Measurements from ENCODE around the gene ITIH4.

The ITIH4 gene

DNA sequence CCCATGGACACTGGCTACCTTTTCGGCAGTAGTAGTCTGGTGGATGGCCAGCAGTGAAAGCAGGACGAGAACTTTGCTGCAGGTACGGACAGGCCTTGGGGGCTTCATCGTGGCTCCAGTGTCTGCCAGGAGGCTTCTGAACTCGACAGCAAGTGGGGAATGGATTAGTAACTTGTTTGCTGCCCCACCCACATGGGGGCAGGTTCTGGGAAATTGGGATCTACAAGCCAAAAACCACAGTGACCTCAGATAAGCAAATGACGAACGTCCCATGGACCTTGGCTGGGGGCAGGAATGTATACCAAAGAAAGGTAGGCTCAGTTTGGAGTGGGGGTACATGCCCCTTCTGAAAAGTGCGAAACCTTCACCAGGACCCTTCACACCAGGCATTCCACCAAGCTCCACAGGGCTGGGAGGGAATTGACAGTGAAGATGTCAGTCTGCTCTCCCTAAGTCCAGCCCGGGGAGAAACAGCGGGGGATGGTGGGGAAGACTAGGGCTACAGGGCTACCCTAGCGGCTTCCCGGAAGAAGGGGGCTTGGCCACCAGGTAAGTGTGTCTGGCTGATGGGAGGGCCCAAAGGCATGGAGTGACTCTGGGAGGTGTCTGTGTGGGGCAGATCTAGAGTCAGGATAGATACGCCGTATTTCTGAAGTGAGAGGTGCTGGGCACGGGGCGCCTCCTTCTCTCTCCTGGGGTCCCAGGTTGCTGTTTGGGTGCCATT lies at the start of gene ITIH4:
Gene ITIH4 (minus strand): TSS at position 138 of the 724 bp plus-strand sequence. CDS start 30 bp downstream, at position 108.
- DNase-seq: no peak

DNA sequence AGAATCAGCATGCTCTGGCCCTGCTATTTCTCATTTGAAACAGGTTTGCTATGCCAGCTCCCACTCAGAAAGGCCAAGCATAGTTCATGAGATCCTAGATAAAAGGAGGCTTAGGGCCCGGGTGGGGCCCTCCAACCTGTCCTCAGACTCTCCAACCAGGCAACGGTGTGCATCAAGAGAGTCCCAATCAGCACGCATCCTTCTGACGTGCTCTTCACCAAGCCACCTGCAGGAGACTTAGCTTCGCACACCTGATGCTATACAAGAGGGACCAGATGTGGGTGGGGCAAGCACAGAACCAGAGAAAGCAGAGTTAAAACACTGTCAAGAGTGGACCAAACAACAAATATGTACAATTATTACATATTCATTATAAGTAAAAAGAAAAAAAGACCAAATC lies 49.6 kb upstream of the ITIH4 start:
- no peak for DNase-seq

DNA sequence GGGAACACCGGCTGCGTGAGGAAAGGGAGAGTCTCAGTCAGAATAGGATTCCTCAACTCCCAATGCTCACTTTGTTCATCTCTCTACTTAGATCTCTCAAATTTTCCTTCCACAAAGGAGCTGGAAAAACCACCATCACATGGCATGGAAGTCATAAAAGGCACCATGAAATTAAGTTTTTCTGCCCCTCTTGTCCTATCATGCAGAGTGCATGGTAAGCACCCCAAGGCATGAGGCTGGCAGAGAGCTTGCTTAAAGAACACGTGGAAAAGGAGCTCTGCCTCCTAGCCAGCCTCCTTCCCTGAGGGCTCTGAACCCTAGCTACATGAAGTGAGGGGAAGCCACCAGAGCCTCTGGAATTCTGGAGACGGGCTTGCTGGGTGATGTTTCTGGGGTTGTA lies 49.1 kb upstream of the ITIH4 start:
- DNase-seq: no peak

DNA sequence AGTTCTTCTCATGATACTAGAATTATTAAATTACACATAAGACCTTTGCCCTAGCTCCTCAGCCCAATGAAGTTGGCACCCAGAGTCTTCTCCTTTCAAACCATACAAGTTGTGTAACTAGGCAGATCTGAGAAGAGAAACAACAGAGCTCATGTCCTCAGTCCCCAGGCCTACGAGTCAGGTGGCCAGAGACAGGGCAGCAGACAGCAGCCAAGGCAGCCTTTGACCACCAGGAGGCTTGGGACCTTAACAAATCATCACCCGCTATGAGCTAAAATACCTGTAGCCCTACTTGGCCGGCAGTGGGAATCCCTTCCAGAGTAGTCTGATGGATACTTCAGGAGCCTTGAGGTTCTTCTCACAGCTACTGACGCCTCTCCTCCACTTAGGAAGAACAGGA lies 48.6 kb upstream of the ITIH4 start:
- no peak for DNase-seq

DNA sequence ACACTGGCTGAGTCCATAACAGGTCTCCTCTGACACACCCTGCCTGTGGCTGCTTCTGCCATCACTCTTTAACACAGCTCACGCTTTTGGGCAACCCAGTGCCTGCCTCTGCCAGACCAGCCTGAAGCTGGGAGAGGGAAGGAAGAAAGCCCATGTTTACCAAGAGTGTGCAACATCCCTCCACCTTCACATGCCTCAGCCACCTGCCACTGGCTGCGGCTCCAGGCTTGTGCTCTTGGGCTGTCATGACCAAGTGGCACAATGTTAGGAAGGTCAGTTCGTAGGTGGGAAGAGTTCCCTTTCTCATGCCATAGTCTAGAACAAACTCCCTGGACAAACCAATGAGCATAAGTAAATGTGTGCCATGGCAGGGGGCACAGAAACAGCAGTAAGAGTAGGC lies 46.6 kb upstream of the ITIH4 start:
- DNase-seq: no peak

DNA sequence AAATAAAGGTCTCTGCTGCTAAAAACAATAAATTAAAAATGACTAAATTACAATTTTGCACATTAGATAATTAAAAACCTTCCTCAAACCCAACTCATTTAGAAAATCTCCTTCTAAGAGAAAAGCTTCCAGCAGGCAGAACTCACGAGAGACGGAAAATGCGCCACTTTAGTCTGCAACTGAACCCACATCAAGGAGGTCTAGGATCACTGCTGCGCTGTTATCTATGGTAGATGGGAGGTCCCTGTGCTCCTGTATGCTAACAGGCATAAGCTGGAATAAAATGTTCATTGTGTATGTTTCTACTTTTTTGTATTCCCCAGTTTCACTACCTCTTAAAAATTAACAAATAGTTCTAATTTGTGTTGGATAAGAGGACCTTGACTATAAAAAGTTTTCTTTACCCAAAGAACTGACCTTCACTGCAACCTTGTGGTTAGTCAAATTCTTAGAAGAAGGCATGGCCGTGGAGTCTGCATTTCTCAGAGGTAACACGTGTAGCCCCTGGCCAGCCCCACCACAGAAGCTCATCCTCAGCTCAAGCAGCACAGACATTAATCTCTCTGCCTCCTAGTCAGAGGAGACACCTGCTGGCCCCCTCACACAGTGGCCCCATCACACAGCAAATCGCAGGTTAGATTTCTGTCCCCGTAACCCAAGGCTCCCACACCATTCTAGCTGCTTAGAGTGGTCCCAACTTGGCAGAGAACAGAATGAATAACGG lies 44.6 kb upstream of the ITIH4 start:
- DNase-seq: no peak

DNA sequence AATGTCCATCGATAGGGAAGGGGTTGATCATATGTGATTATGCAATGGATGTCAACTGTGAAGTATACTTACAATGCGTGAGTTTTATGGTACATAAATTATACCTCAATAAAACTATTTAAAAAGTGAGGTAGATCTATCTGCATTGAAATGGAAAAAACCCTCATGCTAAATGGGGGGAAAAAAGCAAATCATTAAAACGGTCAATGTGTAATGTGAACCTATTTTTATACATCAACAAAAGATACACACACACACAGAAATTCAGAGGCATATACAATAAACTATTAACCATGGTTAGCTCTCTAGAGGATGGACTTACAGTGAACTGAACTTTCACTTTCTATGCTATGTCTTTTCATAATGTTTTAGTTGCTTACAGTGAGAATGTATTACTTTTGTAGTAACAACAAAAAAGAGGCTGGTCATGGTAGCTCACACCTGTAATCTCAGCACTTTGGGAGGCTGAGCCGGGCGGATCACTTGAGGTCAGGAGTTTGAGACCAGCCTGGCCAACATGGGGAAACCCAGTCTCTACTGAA lies 43.8 kb upstream of the ITIH4 start:
- DNase-seq: no peak

DNA sequence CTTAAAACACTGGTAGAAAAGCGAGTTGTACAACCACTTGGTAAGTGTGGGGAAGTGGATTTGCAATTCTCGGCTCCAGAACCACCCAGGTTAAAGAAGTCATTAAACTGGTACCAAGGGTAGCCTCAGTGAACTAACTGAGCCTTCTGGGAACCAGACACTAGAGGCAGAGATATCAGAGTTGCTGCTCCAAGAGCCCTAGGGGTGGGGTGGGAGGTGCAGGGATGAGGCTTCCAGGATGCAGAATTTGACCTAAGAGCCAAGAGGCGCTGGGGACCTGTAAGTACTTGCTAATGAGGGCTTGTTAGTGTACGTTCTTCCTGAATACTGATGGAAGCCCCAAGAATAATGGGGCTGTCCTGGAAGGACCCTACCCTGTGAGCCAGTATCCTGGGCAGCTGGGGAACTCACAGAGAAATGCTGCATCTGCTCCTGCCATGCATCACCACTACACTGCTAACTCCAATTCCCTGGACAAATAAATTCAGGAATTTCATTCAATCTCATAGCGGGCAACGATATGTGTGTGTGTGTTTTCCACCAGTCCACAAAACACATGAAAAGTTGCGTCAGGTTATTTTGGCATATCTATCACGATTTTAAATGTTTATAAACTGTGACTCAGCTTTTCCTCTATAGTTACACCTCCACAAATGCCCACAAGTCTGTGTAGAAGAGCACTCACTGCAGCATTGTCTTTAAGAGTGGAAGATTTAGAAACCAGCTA lies 43.1 kb upstream of the ITIH4 start:
- no peak for DNase-seq

DNA sequence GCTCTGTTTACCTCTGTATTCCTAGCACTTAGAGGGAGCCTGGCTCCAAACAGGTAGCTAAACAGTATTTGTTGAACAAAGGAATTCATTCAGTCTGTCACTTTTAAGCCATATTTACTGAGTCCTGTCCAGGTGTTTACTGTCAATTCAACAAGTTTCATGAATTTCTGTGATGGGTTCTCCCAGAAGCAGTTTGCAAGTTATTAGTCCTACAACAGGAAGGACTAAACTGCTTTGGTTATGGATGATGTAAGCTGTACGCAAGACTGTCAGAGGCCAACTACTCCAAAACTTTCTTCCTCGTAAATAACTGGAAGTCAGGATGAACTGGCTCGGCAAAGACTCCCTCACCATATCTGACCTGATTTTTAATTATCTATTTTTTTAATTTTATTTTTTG lies 41.8 kb upstream of the ITIH4 start:
- DNase-seq: no peak

DNA sequence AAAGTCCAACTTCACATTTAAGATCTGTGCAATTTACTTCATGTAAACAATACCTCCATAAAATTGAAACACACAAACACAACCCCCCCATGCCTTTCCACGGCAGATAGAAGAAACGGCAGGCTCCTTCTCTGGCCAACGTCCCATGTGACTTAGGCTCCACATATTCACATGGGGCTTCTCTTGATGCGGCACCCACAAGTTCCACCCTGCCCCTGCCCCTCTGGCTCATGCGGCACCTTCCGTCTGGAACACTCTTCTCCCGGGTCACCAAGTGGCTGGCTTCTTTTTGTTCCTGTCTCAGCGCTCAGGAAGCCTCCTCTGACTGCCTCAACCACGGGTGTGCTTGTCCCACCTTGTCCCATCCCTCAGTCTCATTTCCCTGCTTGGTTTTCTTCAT lies 41.3 kb upstream of the ITIH4 start:
- no peak for DNase-seq

DNA sequence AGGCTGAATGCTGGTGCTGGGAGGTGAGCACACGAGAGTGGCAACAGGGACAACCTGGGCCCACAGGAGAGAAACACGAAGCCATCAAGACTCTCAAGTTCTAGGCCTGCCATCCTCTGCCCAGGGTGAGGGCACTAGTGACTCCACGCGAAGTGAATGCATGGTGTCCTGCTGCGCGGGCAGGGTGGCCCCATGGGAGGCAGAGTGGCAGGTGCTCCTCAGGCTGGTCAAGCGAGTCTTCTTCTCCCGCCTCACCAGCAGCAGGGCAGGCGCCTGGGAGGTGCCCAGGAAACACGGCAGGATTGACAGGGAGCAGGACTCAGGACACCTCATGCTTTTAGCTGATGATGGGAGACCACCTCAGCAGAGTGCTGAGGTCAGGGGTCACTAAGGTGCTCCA lies 40.0 kb upstream of the ITIH4 start:
- no peak for DNase-seq

DNA sequence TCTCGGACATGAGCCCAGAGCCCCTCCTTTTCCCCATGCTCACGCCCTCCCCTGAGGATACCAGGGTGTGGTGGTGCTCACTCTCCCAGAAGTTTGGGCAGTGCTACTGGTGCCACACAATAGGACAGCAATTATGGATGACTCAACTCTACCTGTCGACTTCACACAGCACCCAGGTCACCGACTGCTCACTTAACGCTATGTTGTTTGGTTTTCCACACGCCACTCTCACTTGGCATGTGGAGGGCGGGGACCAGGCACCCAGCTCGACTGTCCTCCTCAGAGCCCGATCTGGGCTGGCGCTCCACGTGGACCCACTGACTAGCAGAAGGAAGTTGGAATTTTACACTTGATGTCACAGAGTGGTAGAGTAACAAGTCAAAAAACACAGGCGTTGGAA lies 36.0 kb upstream of the ITIH4 start:
- DNase-seq: no peak

DNA sequence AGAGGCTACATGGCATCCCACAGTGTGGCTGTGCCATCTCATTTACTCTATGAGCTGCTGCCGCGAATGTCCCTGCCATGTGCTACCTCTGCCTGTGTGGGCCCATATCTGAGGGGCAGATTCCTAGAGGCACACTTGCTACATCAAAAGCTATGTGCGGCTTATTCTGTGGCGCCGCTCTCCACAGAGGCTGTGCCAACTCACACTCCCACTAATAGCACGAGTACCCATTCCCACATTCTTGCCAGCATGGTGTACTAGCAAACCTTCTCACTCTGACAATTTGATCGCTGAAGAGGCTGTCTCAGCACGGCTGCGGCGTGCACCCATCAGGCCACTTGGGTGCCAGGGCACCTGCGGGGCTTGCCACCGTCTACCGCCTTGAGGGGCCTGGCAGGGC lies 35.5 kb upstream of the ITIH4 start:
- DNase-seq: no peak

DNA sequence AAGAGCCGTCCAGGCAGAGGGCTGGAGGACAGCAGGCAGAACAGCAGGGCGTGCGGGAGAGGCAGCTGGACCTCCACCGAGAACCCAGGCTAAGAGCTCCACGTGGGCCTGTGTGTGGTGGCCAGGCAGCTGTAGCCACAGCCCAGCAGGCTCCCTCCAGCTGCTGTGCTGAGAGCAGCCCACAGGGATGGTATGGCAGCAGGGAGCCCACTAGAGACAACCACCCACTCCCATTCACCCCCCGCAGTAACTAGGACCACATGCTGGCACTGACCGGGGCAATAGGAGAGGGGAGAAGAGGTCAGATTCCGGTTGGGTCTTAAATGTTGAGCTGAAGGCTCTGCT lies 29.9 kb upstream of the ITIH4 start:
- no peak for DNase-seq

DNA sequence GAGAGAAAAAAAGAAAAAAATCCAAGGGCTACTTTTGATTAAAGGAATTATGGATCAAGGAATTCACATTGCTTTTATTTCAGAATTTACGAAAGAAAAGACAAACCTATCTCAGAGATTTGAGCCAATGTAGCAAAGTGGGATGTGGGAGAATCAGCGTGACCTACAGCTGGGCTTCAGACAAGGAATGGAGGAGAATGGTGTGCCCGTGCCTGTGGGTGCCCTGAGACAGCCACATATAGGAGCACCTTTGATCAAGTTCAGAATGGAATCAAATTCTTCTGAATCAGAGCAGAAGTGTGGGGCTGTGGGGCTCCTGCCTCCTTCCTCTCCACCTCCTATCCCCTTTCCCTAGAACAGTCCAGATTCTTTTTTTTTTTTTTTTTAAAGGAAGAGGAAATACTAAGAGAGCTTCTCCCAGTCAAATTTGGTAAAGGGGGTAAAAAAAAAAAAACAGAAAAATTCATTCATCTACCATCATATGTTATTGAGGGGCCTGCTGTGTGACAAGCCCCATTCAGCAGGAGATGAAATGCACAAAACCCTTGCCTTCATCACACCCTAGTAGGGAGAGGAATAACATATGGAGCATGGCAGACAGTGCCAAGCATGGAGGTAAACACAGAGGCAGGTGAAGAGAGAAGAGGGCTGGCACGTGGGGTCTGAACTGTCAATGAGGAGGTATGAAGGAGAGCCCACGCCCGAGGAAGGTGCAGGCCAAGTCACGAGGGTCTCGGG lies 29.4 kb upstream of the ITIH4 start:
- DNase-seq: no peak

DNA sequence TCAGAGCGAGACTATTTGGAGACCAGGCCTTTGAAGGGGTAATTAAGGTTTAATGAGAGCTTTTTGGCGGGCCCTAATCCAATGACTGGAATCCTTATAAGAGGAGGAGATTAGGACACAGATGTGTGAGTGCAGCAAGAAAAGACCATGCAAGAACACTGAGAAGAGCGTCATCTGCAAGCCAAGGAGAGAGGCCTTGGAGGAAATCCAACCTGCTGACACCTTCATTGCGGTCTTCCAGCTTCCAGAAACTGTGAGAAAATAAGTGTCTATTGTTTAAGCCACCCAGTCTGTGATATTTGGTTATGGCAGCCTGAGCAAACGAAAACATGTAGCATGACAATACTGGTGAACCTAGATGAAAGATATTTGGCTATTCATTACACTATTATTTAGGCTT lies 27.4 kb upstream of the ITIH4 start:
- no peak for DNase-seq

DNA sequence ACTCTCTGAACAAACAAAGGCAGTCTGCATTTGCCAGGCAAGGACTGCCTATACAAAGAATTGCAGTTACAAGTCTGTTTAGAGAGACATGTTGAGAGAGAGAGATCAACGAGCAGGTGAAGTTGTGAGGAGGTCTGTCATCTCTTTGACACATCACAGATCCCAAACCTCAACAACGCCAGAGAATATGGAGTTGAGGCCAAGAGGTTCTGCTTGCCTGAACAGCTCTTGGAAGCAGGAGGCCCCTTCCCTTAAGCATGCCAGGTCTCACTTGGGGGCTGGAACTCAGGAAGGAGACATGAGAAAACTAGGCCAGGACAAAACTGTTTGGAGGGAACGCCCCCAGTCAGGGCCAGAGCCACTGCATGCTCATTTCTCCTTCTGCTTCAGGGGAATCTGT lies 26.7 kb upstream of the ITIH4 start:
- no peak for DNase-seq

DNA sequence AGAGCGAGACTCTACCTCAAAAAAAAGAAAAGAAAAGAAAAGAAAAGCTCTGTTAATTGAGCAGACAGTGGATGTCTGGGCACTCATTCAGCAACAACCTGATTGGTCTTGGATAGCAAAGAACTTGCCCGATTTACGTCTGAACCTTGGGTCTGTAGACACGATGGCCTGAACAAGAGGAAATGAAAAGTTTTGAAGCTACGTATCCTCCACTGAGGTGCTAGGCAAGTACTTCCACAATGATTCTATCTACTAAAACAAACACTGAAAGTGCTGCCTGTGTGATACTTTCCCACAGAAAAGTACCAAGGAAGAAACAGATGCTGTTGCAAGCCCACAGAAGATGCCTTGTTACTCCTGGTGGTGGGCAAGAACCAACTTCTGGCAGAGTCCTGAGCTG lies 26.2 kb upstream of the ITIH4 start:
- DNase-seq: no peak

DNA sequence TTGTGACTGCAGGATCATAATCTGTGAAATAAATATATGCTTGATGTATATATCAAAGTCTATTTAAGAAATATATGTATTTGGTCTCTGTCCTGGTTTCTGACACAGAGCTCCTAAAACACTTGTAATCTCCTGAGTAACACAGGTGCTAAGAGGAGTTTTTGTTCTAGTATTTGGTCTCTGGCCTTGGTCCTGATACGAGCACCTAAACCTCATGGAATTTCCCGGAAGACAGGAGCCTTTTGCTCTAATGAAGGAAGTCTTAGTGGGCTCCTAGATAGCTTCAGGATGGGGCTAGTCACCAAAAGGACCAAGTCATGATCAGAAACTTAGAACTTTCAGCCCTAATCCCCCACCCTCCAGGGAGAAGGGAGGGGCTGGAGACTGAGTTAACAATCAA lies 23.5 kb upstream of the ITIH4 start:
- DNase-seq: no peak

DNA sequence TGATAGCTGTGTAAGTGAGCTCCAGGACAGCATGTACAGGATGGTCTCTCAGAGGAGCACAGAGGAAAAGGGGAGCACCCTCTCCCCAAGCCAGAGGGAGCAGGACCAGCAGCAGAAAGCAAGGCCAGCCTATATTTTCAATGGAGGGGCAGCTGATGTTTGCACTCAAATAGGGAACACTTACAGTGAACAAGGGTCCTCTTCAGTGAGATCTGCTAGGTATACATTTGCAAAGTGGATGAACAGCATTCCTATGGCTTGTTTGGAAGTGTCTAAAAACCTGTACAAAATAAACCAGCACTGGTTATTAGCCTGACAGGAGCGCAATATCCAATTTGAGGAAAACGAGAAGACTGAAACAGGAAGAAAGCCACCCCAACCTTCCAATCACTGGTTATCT lies 21.9 kb upstream of the ITIH4 start:
- DNase-seq: no peak

DNA sequence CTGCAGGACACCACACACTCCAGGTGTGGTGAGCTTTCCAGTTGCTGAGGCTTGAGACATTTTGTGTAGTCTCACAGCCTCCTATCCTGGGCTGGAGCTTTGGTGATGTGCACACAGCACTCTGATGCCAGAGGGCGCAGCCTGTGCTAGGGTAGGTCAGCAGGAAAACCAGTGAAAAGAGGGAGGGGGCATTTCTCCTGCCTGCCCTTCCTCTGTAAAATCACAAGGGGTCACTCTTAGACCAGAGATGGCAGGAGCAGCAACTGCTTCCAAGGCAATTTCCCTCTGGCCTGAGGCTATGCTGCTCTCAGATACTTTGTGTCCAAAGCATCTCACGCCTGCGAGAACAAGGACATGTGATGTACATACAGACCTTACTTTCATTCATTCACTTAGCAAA lies 20.9 kb upstream of the ITIH4 start:
- DNase-seq: peak; percentile 27

DNA sequence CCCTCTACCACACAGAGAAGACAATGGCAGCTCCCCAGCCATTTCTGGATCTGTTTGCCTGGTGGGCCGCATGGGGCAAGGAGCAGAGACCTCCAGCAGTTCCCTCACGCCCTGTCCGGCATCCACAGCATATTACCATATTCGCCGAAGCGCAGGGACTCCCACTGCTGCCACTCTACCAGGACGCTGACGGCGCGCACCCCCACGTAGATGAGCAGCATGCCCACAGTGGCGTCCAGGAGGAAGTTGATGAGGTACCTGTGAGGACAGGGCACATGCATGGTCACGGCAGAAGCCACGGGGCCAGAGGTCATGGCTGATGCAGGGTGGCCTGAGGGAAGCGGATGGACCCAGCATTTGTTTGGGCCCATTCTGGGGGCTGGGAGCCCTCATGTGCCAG lies 19.2 kb upstream of the ITIH4 start:
- DNase-seq: no peak

DNA sequence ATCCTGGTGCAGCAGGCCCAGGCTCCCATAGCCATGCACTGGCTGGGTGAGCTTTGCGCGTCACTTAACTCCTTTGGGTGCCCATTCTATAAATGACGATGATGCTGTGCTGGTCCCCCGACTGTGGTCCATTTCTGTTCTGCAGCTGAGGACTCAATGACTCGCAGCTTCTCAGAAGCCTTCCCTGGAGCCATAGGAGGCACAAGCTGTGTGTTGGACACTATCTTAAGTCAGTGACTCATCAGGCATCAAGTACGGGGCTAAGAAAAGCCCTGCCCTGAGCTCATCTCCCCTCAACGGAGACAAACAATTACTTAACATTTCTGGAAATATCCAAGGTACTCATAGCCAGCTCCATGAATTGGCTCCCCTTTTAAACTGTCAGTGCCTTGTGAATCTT lies 18.1 kb upstream of the ITIH4 start:
- DNase-seq: no peak

Data from NCI-H510A (cell line).